Suprapubic skin (tissue), 4 donors: ENCODE data around the gene CHST13.

Experiments used
- POLR2A ChIP-seq, 2 donors: fragments of 450-650 bp; IDR thresholded peaks; one replicate each; pipeline ENCODE4 v1.6.1; 2017; ENCODE audit warnings: antibody characterized with exemption in 2 of 2, mild to moderate bottlenecking in 2 of 2, moderate library complexity in 2 of 2
- POLR2AphosphoS5 ChIP-seq, 3 donors: sonication (generic); formaldehyde crosslinking; IDR thresholded peaks; one replicate each; pipeline ENCODE4 v1.6.1; 2017; ENCODE audit warnings: antibody characterized with exemption in 3 of 3
- TF ChIP-seq, protein P1 (sequence below), 2 donors: fragments of 200-600 bp in 1 of 2; fragments of 450-650 bp in 1 of 2; sonication (generic) in 1 of 2; IDR thresholded peaks; one replicate each; pipeline ENCODE4 v1.5.1; 2016 to 2019; ENCODE audit warnings: antibody characterized with exemption in 2 of 2, mild to moderate bottlenecking in 1 of 2, moderate library complexity in 1 of 2

GRCh38 chr3:126483321-126483761 is 40.6 kb upstream of the CHST13 start:
- TF ChIP-seq POLR2A (IDR thresholded peaks at IDR 0.05) (no peak), POLR2AphosphoS5 (IDR thresholded peaks at IDR 0.05) (no peak)
- TF ChIP-seq, protein P1, sequence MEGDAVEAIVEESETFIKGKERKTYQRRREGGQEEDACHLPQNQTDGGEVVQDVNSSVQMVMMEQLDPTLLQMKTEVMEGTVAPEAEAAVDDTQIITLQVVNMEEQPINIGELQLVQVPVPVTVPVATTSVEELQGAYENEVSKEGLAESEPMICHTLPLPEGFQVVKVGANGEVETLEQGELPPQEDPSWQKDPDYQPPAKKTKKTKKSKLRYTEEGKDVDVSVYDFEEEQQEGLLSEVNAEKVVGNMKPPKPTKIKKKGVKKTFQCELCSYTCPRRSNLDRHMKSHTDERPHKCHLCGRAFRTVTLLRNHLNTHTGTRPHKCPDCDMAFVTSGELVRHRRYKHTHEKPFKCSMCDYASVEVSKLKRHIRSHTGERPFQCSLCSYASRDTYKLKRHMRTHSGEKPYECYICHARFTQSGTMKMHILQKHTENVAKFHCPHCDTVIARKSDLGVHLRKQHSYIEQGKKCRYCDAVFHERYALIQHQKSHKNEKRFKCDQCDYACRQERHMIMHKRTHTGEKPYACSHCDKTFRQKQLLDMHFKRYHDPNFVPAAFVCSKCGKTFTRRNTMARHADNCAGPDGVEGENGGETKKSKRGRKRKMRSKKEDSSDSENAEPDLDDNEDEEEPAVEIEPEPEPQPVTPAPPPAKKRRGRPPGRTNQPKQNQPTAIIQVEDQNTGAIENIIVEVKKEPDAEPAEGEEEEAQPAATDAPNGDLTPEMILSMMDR (IDR thresholded peaks at IDR 0.05), result no peak
